NT2/D1 (cell line): ENCODE data around the gene TAF5L.

ENCODE experiments used
- SUZ12 ChIP-seq: IDR thresholded peaks from 2 replicates; pipeline ENCODE4 v1.6.1; 2011; ENCODE audit not compliant: insufficient read length, insufficient read depth; ENCODE audit errors: extremely low read depth
- ZNF274 ChIP-seq: IDR thresholded peaks from 2 replicates; pipeline ENCODE4 v1.6.1; 2011; ENCODE audit warnings: mild to moderate bottlenecking, low read depth, low read length

GRCh38 chr1:229581485-229581884 is 44.4 kb downstream of the TAF5L start:
- TF ChIP-seq ZNF274, result no peak
- no peak for TF ChIP-seq SUZ12
